Measurements from ENCODE around the gene AK1. TPM values are rescaled to one million over a fixed set of nuclear protein-coding genes. Genes with fewer than 3 reads are reported as not detected.

Gene AK1
- total and polyA plus RNA-seq, 2 of the 8 experiments (the other 6 are each of a cell fraction or from before 2014, with no cell fraction given): 37.9 to 39.2 TPM

- TF ChIP-seq CHD7 (IDR thresholded peaks at IDR 0.05; ENCODE audit: insufficient replicate concordance, low read length): no peak
- TF ChIP-seq ZNF274 (IDR thresholded peaks at IDR 0.05; ENCODE audit: borderline replicate concordance, extremely low read depth, low read length): no peak
- TF ChIP-seq MAFK (IDR thresholded peaks at IDR 0.05; ENCODE audit: low read depth, low read length): no peak
- no peak for TF ChIP-seq E2F6 (IDR thresholded peaks at IDR 0.05)
- no peak for TF ChIP-seq SAP30 (IDR thresholded peaks at IDR 0.05; ENCODE audit: insufficient read depth, insufficient replicate concordance, low read length)
- no peak for TF ChIP-seq SP2 (IDR thresholded peaks at IDR 0.05; ENCODE audit: low read length)
- TF ChIP-seq BCL11A (IDR thresholded peaks at IDR 0.05; ENCODE audit: low read depth in 2 of 2, low read length in 2 of 2): no peak
- TF ChIP-seq RFX5 (IDR thresholded peaks at IDR 0.05; ENCODE audit: borderline replicate concordance, low read depth, low read length): no peak
- no peak for TF ChIP-seq POU5F1 (IDR thresholded peaks at IDR 0.05; ENCODE audit: low read depth, low read length)
Observed at GRCh38 chr9:127865645-127866464, 11.6 kb downstream of the AK1 start (continued).

Data from H1 (cell line).